ENCODE data around the gene HTRA3.

Gene HTRA3

DNA sequence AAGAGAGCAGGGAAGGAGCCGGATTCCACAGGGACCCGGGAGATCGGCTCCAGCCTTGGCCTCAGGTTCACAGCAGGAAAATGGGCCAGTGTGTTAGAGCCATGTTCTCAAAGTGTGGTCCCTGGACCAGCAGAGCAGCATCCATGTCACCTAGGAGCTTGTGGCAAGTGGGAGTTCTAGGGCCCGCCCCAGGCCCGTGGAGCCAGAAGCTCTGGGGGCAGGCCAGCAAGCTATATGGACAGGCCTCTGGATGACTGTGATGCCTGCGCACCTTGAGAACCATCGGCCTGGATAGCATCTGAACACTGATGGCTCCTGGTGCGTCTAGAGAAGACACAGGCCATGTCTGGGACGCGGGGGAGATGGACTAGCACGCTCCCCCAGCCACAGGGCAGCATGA is 36.8 kb upstream of the HTRA3 start:
- H3K27ac ChIP-seq, result no peak overlapping the region
- DNase-seq, result no peak
- H3K36me3 ChIP-seq, result peaks cover 2% of the 10 kb centered on the region
- TF ChIP-seq, protein P1, sequence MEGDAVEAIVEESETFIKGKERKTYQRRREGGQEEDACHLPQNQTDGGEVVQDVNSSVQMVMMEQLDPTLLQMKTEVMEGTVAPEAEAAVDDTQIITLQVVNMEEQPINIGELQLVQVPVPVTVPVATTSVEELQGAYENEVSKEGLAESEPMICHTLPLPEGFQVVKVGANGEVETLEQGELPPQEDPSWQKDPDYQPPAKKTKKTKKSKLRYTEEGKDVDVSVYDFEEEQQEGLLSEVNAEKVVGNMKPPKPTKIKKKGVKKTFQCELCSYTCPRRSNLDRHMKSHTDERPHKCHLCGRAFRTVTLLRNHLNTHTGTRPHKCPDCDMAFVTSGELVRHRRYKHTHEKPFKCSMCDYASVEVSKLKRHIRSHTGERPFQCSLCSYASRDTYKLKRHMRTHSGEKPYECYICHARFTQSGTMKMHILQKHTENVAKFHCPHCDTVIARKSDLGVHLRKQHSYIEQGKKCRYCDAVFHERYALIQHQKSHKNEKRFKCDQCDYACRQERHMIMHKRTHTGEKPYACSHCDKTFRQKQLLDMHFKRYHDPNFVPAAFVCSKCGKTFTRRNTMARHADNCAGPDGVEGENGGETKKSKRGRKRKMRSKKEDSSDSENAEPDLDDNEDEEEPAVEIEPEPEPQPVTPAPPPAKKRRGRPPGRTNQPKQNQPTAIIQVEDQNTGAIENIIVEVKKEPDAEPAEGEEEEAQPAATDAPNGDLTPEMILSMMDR (IDR thresholded peaks at IDR 0.05; ENCODE audit: low read depth, low read length), result no peak
- H3K9me3 ChIP-seq (ENCODE audit: severe bottlenecking), result no peaks in the 10 kb centered on the region
- no peak overlapping the region for H3K4me3 ChIP-seq (ENCODE audit: low read depth, low read length)
- H3K27me3 ChIP-seq (ENCODE audit: insufficient read depth, low read depth, severe bottlenecking), result no peaks in the 10 kb centered on the region

DNA sequence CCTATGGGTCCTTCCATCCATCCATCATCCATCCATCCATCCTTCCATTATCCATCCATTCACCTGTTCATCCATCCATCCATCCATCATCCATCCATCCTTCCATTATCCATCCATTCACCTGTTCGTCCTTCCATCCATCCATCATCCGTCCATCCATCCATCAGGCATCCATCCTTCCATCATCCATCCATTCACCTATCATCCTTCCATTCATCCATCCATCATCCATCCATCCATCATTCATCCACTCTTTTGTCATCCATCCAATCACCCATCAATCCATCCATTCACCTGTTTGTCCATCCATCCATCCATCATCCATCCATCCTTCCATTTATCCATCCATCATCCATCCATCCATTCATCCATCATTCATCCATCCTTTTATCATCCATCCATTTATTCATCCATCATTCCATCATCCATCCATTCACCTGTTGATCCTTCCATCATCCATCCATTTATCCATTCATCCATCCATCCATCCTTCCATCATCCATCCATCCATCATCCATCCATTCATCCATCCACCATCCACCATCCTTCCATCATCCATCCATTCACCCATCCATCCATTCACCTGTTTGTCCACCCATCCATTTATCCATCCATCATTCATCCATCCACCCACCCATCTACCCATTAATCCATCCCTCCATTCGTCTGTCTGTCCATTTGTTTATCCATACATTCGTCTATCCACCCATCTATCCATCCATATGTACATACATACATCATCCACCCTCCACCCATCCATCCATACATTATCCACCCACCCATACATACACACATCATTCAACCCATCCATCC is 35.7 kb upstream of the HTRA3 start:
- H3K9me3 ChIP-seq (ENCODE audit: severe bottlenecking), result no peaks in the 10 kb centered on the region
- no peaks in the 10 kb centered on the region for H3K27me3 ChIP-seq (ENCODE audit: insufficient read depth, low read depth, severe bottlenecking)
- no peak overlapping the region for H3K4me3 ChIP-seq (ENCODE audit: low read depth, low read length)
- TF ChIP-seq, protein P1 (IDR thresholded peaks at IDR 0.05; ENCODE audit: low read depth, low read length), result no peak
- H3K36me3 ChIP-seq, result peaks cover 3% of the 10 kb centered on the region; the same call in 1 of the 2 replicates
- DNase-seq, result no peak
- no peak overlapping the region for H3K27ac ChIP-seq

DNA sequence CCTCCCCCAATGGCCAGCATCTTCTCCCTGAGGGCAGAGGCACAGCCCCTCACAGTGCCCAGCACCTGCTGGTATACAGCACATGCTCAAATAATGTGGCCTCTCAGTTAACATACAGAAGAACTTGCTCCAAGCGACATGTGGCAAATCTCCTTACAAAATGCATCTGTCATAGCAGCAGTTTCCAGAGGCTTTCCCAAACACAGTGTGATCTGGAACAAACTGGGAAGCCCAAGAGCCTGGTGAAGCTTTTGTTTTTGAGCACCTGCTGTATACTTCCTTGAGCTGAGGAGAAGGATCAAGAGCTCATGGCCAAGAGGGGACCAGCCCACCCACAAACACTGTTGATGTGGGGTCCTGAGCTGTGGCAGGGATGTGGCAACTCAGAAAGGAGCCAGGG is 34.8 kb upstream of the HTRA3 start:
- DNase-seq, result no peak
- Histone ChIP-seq H3K4me3 (ENCODE audit: low read depth, low read length) (no peak overlapping the region), H3K27ac (no peak overlapping the region), H3K27me3 (ENCODE audit: insufficient read depth, low read depth, severe bottlenecking) (no peaks in the 10 kb centered on the region), H3K36me3 (peaks cover 3% of the 10 kb centered on the region; the same call in 1 of the 2 replicates), H3K9me3 (ENCODE audit: severe bottlenecking) (no peaks in the 10 kb centered on the region)
- TF ChIP-seq, protein P1 (IDR thresholded peaks at IDR 0.05; ENCODE audit: low read depth, low read length), result no peak

DNA sequence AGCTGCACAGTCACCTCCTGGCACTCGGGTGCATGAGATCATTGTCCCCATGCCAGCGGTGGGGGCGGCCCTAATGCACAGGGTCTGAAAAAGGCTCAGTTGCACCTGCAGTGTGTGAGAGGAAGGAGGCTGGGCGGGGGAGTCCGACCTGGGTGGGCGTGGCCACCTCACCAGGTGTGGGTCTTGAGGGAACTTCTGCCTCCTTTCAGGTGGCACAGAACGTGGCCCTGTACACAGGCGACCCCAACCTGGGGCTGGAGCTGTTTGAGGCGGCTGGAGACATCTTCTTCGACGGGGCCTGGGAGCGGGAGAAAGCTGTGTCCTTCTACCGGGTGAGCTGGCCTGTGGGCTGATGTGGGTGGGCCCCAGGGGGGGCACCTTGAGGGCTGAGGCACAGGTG is 34.3 kb upstream of the HTRA3 start:
- no peak for DNase-seq
- TF ChIP-seq, protein P1 (IDR thresholded peaks at IDR 0.05; ENCODE audit: low read depth, low read length), result no peak
- H3K27ac ChIP-seq, result no peak overlapping the region
- H3K36me3 ChIP-seq, result peaks cover 3% of the 10 kb centered on the region; the same call in 1 of the 2 replicates
- no peak overlapping the region for H3K4me3 ChIP-seq (ENCODE audit: low read depth, low read length)
- H3K9me3 ChIP-seq (ENCODE audit: severe bottlenecking), result no peaks in the 10 kb centered on the region
- no peaks in the 10 kb centered on the region for H3K27me3 ChIP-seq (ENCODE audit: insufficient read depth, low read depth, severe bottlenecking)

DNA sequence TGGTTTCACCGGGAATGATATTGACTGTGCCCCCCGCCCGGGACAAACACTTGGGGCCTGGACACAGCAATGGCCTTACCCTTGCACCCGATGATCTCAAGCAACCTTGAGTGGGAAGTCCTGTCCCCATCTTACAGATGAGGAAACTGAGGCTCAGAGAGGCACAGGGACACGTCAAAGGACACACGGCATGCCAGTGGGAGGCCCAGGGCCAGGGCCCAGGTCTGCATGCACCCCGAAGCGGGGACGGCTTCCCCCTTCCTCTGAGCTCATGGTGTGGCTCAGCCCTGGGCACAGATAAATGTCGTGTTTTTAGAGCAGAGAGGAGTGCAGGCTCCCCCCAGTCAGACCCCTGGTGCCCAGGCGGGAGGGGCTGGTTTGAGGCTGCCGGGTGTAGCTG is 33.9 kb upstream of the HTRA3 start:
- Histone ChIP-seq H3K27ac (no peak overlapping the region), H3K9me3 (ENCODE audit: severe bottlenecking) (no peaks in the 10 kb centered on the region), H3K36me3 (peaks cover 3% of the 10 kb centered on the region; the same call in 1 of the 2 replicates), H3K27me3 (ENCODE audit: insufficient read depth, low read depth, severe bottlenecking) (no peaks in the 10 kb centered on the region), H3K4me3 (ENCODE audit: low read depth, low read length) (no peak overlapping the region)
- DNase-seq, result no peak
- TF ChIP-seq, protein P1 (IDR thresholded peaks at IDR 0.05; ENCODE audit: low read depth, low read length), result no peak
